ENCODE data around the gene THEMIS. TPM values are rescaled to one million over a fixed set of nuclear protein-coding genes. Genes with fewer than 3 reads are reported as not detected.

THEMIS gene
- polyA plus RNA-seq, 1 donor = 0.73 TPM

DNA sequence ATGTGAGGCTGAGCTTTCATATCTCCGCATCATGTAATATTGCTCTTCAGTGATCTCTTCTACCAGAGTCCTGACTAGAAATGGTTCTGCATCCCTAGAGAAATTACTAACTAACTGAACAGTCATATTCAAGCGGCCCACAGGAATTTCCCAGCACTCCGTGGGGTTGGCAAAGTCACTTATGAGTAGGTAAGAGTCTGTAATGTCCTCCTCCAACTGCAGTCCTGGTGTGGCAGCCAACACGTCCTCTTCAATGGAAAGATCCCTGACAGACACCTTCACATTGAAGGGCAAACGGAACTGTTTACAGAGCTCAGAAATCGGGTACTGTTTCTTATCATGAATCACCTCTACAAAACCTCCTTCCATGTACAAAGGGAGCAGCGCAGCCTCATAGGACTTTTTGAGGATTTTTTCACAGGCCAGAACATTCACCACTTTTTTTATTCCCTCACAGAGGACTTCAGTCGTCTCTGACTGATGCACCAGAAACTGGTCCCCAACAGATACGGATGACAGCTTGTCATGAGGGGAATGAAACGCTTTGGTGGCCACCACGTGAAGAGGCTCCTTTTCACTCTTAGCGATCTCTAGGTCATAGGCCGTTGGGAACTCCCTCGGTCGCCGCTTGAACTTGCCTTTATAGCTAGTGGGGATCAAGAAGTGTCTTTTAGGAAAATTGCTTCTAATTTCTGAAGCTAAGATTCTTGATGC, 87.7 kb downstream of the THEMIS start:
- Histone ChIP-seq H3K27me3 (ENCODE audit: control insufficient read depth, insufficient read depth, low read length) (no peaks in the 10 kb centered on the region), H3K9me3 (ENCODE audit: control insufficient read depth, low read depth, low read length) (no peaks in the 10 kb centered on the region), H3K36me3 (ENCODE audit: control insufficient read depth, insufficient read depth, low read length) (no peaks in the 10 kb centered on the region), H3K4me1 (ENCODE audit: control insufficient read depth, insufficient read depth, low read length) (no peaks in the 10 kb centered on the region), H3K27ac (ENCODE audit: low read length) (no peak overlapping the region), H3K4me3 (ENCODE audit: low read length) (no peak overlapping the region)
- WGBS (ENCODE audit: insufficient coverage, low lambda C conversion rate) = 100% methylated on average over 5 of the region's 16 CpGs
- no peak for DNase-seq

- H3K27ac ChIP-seq (ENCODE audit: low read length) = no peak overlapping the region
- H3K27me3 ChIP-seq (ENCODE audit: control insufficient read depth, insufficient read depth, low read length) = no peaks in the 10 kb centered on the region
- H3K4me1 ChIP-seq (ENCODE audit: control insufficient read depth, insufficient read depth, low read length) = no peaks in the 10 kb centered on the region
- no peak for DNase-seq
- WGBS (ENCODE audit: insufficient coverage, low lambda C conversion rate) = 78% methylated on average over 1 of the region's 4 CpGs
- H3K4me3 ChIP-seq (ENCODE audit: low read length) = no peak overlapping the region
- H3K9me3 ChIP-seq (ENCODE audit: control insufficient read depth, low read depth, low read length) = no peaks in the 10 kb centered on the region
- no peaks in the 10 kb centered on the region for H3K36me3 ChIP-seq (ENCODE audit: control insufficient read depth, insufficient read depth, low read length)
Measured at GRCh38 chr6:127811900-127812570, 88.8 kb downstream of the THEMIS start.

DNA sequence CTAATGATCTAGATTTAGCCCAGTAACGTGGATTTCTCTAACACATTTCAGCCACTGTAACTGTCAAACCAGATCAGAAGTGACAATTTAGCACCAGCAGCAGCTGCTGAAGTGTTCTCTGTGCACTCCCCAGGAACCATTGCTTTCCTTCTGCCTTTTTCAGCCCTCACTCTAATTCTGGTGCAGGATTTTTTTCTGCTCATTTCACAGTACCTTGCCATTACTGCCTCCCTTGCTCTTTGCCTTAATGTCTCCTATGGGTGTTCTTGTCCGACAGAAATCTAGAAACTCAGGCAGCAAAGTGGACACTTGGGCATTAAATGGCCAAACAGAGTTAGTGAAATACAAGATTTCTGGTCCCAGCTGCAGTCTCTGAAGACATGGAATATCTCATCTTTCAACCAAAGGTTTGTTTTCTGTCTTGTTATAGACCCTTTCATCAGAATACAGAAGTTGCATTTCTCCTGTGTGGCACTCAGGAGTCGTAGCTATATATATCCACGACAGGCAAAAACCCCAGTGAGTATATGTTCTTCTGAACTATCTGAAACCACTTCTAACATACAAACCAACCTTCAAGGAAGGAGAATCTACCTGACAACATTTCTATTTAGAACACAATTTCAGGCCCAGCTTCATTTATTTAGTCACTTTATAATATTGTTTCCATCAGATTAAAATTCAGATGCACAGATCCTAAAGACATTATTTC, 92.9 kb downstream of the THEMIS start:
- H3K27ac ChIP-seq (ENCODE audit: low read length) = no peak overlapping the region
- no peaks in the 10 kb centered on the region for H3K4me1 ChIP-seq (ENCODE audit: control insufficient read depth, insufficient read depth, low read length)
- whole genome bisulfite sequencing (ENCODE audit: insufficient coverage, low lambda C conversion rate) = no CpG with 5 or more reads among the region's 4 CpGs
- no peak for DNase-seq
- no peaks in the 10 kb centered on the region for H3K27me3 ChIP-seq (ENCODE audit: control insufficient read depth, insufficient read depth, low read length)
- H3K36me3 ChIP-seq (ENCODE audit: control insufficient read depth, insufficient read depth, low read length) = no peaks in the 10 kb centered on the region
- H3K4me3 ChIP-seq (ENCODE audit: low read length) = no peak overlapping the region
- no peaks in the 10 kb centered on the region for H3K9me3 ChIP-seq (ENCODE audit: control insufficient read depth, low read depth, low read length)

DNA sequence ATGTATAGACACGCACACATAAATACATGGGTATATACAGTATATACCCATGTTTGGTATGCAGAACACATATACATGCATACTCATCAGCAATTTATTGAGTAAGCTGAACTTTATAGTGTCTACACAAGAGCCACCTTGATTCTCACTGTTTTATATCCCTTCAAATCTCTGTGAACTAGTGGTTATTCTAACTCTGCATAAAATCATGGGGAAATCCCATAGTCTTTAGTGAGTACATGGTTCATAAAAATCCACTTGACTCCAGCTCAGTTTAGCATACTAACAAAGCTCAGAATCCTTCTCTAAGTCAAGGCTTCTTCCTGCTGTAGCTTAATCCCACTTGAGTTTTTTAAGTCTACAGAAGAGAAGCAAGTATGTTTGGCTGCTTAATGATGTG, 104.1 kb downstream of the THEMIS start:
- Histone ChIP-seq H3K36me3 (ENCODE audit: control insufficient read depth, insufficient read depth, low read length) (no peaks in the 10 kb centered on the region), H3K4me3 (ENCODE audit: low read length) (no peak overlapping the region), H3K27ac (ENCODE audit: low read length) (no peak overlapping the region), H3K4me1 (ENCODE audit: control insufficient read depth, insufficient read depth, low read length) (no peaks in the 10 kb centered on the region), H3K27me3 (ENCODE audit: control insufficient read depth, insufficient read depth, low read length) (no peaks in the 10 kb centered on the region), H3K9me3 (ENCODE audit: control insufficient read depth, low read depth, low read length) (no peaks in the 10 kb centered on the region)
- DNase-seq = no peak
- WGBS (ENCODE audit: insufficient coverage, low lambda C conversion rate) = no CpG with 5 or more reads among the region's 1 CpG

- Histone ChIP-seq H3K27me3 (ENCODE audit: control insufficient read depth, insufficient read depth, low read length) (no peaks in the 10 kb centered on the region), H3K9me3 (ENCODE audit: control insufficient read depth, low read depth, low read length) (no peaks in the 10 kb centered on the region), H3K4me1 (ENCODE audit: control insufficient read depth, insufficient read depth, low read length) (no peaks in the 10 kb centered on the region), H3K36me3 (ENCODE audit: control insufficient read depth, insufficient read depth, low read length) (no peaks in the 10 kb centered on the region), H3K4me3 (ENCODE audit: low read length) (no peak overlapping the region), H3K27ac (ENCODE audit: low read length) (no peak overlapping the region)
- 100% methylated on average over 1 of the region's 1 CpG for WGBS (ENCODE audit: insufficient coverage, low lambda C conversion rate)
- no peak for DNase-seq
Measured at GRCh38 chr6:127794405-127794804, 106.5 kb downstream of the THEMIS start.

GRCh38 chr6:127793396-127793795, 107.5 kb downstream of the THEMIS start:
- no peaks in the 10 kb centered on the region for H3K4me1 ChIP-seq (ENCODE audit: control insufficient read depth, insufficient read depth, low read length)
- H3K27me3 ChIP-seq (ENCODE audit: control insufficient read depth, insufficient read depth, low read length) = no peaks in the 10 kb centered on the region
- WGBS (ENCODE audit: insufficient coverage, low lambda C conversion rate) = no CpG with 5 or more reads among the region's 1 CpG
- no peaks in the 10 kb centered on the region for H3K9me3 ChIP-seq (ENCODE audit: control insufficient read depth, low read depth, low read length)
- no peaks in the 10 kb centered on the region for H3K36me3 ChIP-seq (ENCODE audit: control insufficient read depth, insufficient read depth, low read length)
- no peak overlapping the region for H3K27ac ChIP-seq (ENCODE audit: low read length)
- no peak overlapping the region for H3K4me3 ChIP-seq (ENCODE audit: low read length)
- DNase-seq = no peak

DNA sequence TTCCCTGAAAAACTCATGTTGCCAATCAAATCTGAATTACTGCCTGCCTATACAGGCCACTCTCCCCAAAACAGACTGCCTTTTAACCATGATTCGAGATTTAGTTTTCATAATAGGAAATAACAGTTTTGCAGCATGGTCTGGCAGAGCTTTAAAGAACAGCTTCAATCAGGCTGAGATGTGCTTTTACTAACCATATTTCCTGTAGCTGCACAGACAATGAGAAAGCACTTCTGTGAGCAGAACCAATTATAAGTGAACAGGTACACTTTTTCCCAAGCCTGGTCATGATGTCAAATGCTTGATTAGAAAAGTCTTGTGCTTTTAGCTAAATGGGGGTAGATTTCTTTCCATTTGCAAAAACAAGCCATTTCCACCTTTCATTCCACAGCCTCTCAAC, 108.2 kb downstream of the THEMIS start:
- no peak for DNase-seq
- H3K4me1 ChIP-seq (ENCODE audit: control insufficient read depth, insufficient read depth, low read length) = no peaks in the 10 kb centered on the region
- H3K27me3 ChIP-seq (ENCODE audit: control insufficient read depth, insufficient read depth, low read length) = no peaks in the 10 kb centered on the region

DNA sequence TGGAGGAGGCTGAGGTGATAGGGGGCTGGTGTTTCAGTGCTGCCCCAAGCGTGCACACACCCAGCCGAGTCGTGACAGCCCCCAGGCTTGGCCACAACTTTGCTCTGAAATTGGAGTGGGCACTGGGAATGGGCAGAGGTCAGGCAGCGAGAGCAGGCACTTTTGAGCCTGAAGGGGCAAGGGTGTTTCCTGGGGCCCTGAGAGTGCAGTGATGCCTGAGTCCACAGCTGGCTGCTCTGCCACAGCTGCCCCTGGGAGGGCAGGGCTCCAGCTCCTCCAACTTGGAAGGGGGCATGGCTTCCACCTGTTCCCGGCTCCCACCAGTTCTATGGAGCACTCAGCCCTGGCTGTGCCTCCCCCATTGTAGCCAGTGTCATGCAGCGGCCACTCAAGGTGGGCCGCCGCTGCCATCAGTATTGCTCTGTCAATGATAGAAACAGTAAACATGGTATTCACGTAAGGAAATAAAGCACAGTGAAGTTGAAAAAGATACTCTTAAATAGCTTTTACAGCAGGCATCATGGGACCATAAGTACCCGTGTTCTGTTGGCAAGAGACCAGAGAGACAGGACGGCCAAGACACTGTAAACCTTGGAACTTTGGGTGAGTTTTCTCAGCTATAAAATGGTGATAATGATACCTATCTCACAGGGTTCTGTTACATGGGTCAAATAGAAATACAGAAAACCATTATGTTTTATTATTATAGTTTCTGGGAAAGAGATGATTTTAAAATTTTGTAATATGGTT, 108.9 kb downstream of the THEMIS start:
- Histone ChIP-seq H3K36me3 (ENCODE audit: control insufficient read depth, insufficient read depth, low read length) (no peaks in the 10 kb centered on the region), H3K9me3 (ENCODE audit: control insufficient read depth, low read depth, low read length) (no peaks in the 10 kb centered on the region), H3K27me3 (ENCODE audit: control insufficient read depth, insufficient read depth, low read length) (no peaks in the 10 kb centered on the region), H3K27ac (ENCODE audit: low read length) (no peak overlapping the region), H3K4me3 (ENCODE audit: low read length) (no peak overlapping the region), H3K4me1 (ENCODE audit: control insufficient read depth, insufficient read depth, low read length) (no peaks in the 10 kb centered on the region)
- no CpG with 5 or more reads among the region's 11 CpGs for WGBS (ENCODE audit: insufficient coverage, low lambda C conversion rate)
- no peak for DNase-seq

More for the DNA sequence above, 108.2 kb downstream of the THEMIS start:
- H3K9me3 ChIP-seq (ENCODE audit: control insufficient read depth, low read depth, low read length) = no peaks in the 10 kb centered on the region
- no CpG with 5 or more reads among the region's 1 CpG for WGBS (ENCODE audit: insufficient coverage, low lambda C conversion rate)
- H3K36me3 ChIP-seq (ENCODE audit: control insufficient read depth, insufficient read depth, low read length) = no peaks in the 10 kb centered on the region
- H3K4me3 ChIP-seq (ENCODE audit: low read length) = no peak overlapping the region
- no peak overlapping the region for H3K27ac ChIP-seq (ENCODE audit: low read length)

GRCh38 chr6:127790571-127790970, 110.3 kb downstream of the THEMIS start:
- H3K27me3 ChIP-seq (ENCODE audit: control insufficient read depth, insufficient read depth, low read length) = no peaks in the 10 kb centered on the region
- DNase-seq = no peak
- WGBS (ENCODE audit: insufficient coverage, low lambda C conversion rate) = 86% methylated on average over 2 of the region's 5 CpGs
- no peak overlapping the region for H3K4me3 ChIP-seq (ENCODE audit: low read length)
- no peaks in the 10 kb centered on the region for H3K9me3 ChIP-seq (ENCODE audit: control insufficient read depth, low read depth, low read length)
- no peak overlapping the region for H3K27ac ChIP-seq (ENCODE audit: low read length)
- H3K36me3 ChIP-seq (ENCODE audit: control insufficient read depth, insufficient read depth, low read length) = no peaks in the 10 kb centered on the region
- H3K4me1 ChIP-seq (ENCODE audit: control insufficient read depth, insufficient read depth, low read length) = no peaks in the 10 kb centered on the region

- H3K9me3 ChIP-seq (ENCODE audit: control insufficient read depth, low read depth, low read length) = no peaks in the 10 kb centered on the region
- H3K27me3 ChIP-seq (ENCODE audit: control insufficient read depth, insufficient read depth, low read length) = no peaks in the 10 kb centered on the region
- no peak for DNase-seq
- H3K36me3 ChIP-seq (ENCODE audit: control insufficient read depth, insufficient read depth, low read length) = no peaks in the 10 kb centered on the region
- H3K27ac ChIP-seq (ENCODE audit: low read length) = no peak overlapping the region
- no peaks in the 10 kb centered on the region for H3K4me1 ChIP-seq (ENCODE audit: control insufficient read depth, insufficient read depth, low read length)
- WGBS (ENCODE audit: insufficient coverage, low lambda C conversion rate) = 38% methylated on average over 1 of the region's 1 CpG
- no peak overlapping the region for H3K4me3 ChIP-seq (ENCODE audit: low read length)
Measured at GRCh38 chr6:127786109-127786508, 114.7 kb downstream of the THEMIS start.
